Stromal cell of bone marrow (primary cell): ENCODE results near the gene TRIM24.
"Not testable (repeated sequence)": the region's sequence is repeated elsewhere in the genome, so short reads cannot be mapped to it uniquely, and the experiment has no call there.

Source experiments
- DNase-seq: peaks from one replicate; pipeline ENCODE4 v3.0.0-alpha.2; 2012; ENCODE audit warnings: low read depth

TRIM24 gene

DNA sequence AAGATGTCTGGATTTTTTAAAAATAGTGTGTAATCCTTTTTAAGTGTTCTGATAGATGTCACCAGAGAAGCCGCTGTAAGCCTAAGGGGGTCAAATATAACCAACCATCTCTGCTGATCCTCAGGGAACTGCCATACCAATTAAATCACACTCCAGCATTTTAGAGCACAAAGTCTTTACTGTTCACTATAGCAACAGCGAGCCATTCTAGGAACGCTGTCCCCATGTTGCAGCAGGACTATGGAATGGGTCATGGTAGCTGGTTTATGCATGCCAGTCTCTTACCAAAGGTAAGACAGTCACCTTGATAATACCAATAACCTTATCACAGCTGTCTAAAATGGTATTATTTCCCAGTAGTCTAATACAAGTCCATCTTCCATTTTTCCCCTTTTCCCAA, 33.5 kb downstream of the TRIM24 start:
- DNase-seq, result no peak

DNA sequence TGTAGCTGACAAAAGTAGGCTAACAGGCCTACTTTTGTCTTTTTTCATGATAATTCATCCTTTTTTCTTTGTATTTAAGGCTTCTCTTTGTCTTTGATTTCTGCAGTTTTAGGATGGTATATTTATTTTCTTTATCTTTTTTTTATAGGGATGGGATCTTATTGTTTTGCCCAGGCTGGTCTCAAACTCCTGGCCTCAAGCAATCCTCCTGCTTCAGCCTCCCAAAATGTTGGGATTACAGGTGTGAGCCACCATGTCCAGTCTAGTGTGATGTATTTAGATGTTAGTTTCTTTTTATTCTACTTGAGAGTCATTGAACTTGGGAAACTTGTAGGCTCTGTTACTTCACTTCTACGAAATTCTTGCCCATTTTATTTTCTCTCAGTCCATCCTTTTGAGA, 35.4 kb downstream of the TRIM24 start:
- no peak for DNase-seq

DNA sequence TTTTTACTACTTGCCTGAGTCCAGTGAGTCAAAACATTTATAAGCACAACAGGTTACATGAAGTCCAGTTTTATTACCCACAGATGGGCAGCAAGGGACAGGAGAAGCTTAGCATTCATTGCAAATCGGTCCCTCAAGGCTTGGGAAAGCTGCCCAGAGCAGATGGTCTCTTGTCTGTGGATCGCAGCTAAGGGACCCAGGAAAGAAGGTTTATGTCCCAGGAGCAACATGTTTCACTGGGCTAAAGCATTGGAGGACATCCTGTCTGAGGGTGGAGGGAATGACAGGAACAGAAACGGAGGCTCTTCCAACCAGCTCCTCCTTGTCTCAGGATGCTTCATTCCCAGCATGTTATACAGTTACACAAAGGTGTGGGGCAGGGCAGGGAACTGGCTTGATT, 39.3 kb downstream of the TRIM24 start:
- no peak for DNase-seq

- DNase-seq, result not testable (repeated sequence)
Observed at GRCh38 chr7:138500303-138500702, 40.2 kb downstream of the TRIM24 start.

DNA sequence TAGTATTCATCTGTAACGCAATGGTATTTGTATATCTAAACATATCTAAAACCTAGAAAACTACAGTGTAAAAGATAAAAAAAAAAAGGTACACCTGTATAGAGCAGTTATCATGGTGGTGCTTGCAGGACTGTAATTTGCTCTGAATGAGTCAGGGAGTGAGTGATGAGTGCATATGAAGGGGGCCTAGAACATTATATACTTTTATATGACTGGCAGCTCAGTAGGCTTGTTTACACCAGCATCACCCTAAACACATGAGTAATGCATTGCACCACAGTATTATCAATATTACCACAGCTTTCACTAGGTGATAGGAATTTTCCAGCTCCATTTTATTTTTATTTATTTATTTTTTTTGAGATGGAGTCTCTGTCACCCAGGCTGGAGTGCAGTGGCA, 40.8 kb downstream of the TRIM24 start:
- DNase-seq, result no peak

- no peak for DNase-seq
Observed at GRCh38 chr7:138502023-138502767, 42.1 kb downstream of the TRIM24 start.

DNA sequence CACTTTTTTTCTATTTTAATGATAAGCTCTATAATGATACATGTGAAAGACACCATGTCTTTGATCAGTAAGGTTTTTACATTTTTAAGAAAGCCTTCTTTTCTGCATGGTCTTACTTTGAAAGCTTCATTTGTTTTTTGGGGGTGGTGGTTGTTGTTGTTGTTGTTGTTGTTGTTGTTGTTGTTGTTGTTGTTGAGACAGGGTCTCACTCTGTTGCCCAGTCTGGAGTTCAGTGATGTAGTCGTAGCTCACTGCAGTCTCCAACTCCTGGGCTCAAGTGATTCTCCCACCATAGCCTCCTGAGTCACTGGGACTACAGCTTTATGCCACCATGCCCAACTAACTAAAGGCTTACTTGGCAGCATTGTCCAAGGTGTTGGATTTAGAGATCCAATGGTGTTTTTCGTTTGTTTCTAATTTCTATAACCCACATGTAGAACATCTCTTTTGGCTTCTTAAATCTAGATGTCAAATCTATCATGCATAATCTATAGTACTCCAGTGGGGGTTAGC, 45.4 kb downstream of the TRIM24 start:
- DNase-seq, result no peak

GRCh38 chr7:138506764-138507163, 46.7 kb downstream of the TRIM24 start:
- DNase-seq, result no peak

GRCh38 chr7:138510003-138510402, 49.9 kb downstream of the TRIM24 start:
- no peak for DNase-seq

GRCh38 chr7:138512092-138512858, 52.2 kb downstream of the TRIM24 start:
- DNase-seq, result no peak

GRCh38 chr7:138512885-138513284, 52.8 kb downstream of the TRIM24 start:
- DNase-seq, result no peak

- no peak for DNase-seq
Observed at GRCh38 chr7:138513344-138513871, 53.3 kb downstream of the TRIM24 start.

- DNase-seq, result no peak
Observed at GRCh38 chr7:138514044-138514443, 54.0 kb downstream of the TRIM24 start.

- no peak for DNase-seq
Observed at GRCh38 chr7:138515001-138515528, 55.0 kb downstream of the TRIM24 start.

GRCh38 chr7:138519061-138519798, 59.2 kb downstream of the TRIM24 start:
- no peak for DNase-seq

DNA sequence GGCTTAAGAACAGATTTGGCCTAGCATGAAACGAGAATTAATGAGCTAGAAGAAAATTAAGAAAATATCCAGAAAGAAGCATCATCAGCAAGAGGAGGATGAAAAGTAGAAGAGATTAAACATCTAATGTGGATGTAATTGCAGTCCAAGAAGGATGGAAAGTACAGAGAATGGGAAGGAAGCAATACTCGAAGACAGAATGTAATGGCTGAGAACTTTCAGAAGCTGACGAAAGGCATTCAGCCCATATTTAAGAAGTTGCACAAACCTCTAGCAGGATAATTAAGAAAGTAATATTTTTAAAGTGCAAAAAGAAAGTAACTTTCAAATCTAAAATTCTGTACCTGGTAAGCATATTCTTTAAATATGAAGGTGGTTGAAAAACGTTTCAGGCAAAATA, 60.7 kb downstream of the TRIM24 start:
- no peak for DNase-seq

GRCh38 chr7:138521837-138522461, 61.9 kb downstream of the TRIM24 start:
- DNase-seq, result no peak

DNA sequence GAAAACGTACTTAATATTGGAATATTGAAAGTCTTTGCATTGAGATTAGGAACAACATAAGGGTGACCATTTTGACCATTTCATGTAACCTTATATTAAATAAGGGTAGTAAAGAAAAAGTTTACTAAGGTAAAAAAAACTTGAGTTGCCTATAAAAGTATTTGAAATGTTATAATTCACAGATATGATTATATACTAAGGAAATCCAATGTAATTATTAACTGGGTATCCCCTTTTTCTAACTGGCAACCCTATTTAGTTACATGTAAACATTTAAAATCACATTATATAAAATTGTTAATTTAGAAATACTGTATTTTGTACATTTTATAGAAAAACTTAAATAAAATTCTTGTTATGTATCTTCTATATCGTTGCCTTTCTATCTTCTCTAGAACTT, 64.2 kb downstream of the TRIM24 start:
- no peak for DNase-seq

- no peak for DNase-seq
Observed at GRCh38 chr7:138525757-138526156, 65.7 kb downstream of the TRIM24 start.

GRCh38 chr7:138527746-138528223, 67.7 kb downstream of the TRIM24 start:
- no peak for DNase-seq

DNA sequence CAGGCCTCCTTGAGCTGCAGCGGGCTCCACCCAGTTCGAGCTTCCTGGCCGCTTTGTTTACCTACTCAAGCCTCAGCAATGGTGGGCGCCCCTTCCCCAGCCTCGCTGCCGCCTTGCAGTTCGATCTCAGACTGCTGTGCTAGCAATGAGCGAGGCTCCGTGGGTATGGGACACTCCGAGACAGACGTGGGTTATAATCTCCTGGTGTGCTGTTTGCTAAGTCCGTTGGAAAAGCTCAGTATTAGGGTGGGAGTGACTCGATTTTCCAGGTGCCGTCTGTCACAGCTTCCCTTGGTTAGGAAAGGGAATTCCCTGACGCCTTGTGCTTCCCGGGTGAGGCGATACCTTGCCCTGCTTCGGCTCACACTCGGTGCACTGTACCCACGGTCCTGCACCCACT, 76.8 kb downstream of the TRIM24 start:
- DNase-seq, result not testable (repeated sequence)
